CD4-positive, alpha-beta T cell (primary cell): ENCODE measurements around the gene LAMA2. TPM values are rescaled to one million over a fixed set of nuclear protein-coding genes. Genes with fewer than 3 reads are reported as not detected.

Source experiments
- ATAC-seq: fragments of 200-7000 bp; cut with Tn5 transposase; one replicate; pipeline ENCODE4 v1.10.0; 2022; ENCODE audit warnings: mild to moderate bottlenecking; ENCODE audit not compliant: poor library complexity
- CTCF ChIA-PET: fragments of 350-600 bp; sonication (Branson Sonifier 250); formaldehyde crosslinking; loops from one replicate; lab custom pipeline; 2021; ENCODE audit warnings: antibody characterized with exemption, inconsistent platforms; lab: Charles Lee
- POLR2A ChIA-PET: fragments of 350-600 bp; sonication (Branson Sonifier 250); formaldehyde crosslinking; loops from one replicate; lab custom pipeline; 2021; ENCODE audit warnings: antibody characterized with exemption, inconsistent platforms; lab: Charles Lee
- DNase-seq, 14 experiments: peaks; one replicate each; pipeline ENCODE4 v3.0.0-alpha.2; 2013 to 2020; ENCODE audit warnings: mixed read lengths in 2 of 14
- H3K27ac ChIP-seq, 2 donors: one replicate each; pipeline versions ENCODE4 v1.5.1 to v1.7.0; 2013; ENCODE audit warnings: low read length in 2 of 2, low read depth in 1 of 2, mild to moderate bottlenecking in 1 of 2
- H3K27me3 ChIP-seq, 2 experiments: 1 replicate in 1 of 2; 2 replicates in 1 of 2; pipeline versions ENCODE4 v1.6.1 to v1.7.0; 2013; ENCODE audit warnings: low read length in 2 of 2, control low read depth in 1 of 2, mild to moderate bottlenecking in 1 of 2, moderate library complexity in 1 of 2; ENCODE audit not compliant: insufficient read depth in 2 of 2, control insufficient read depth in 1 of 2
- H3K36me3 ChIP-seq: one replicate; pipeline ENCODE4 v1.6.1; 2013; ENCODE audit warnings: low read length, control low read depth; ENCODE audit not compliant: insufficient read depth
- H3K4me1 ChIP-seq: one replicate; pipeline ENCODE4 v1.6.1; 2013; ENCODE audit warnings: low read length, control low read depth; ENCODE audit not compliant: insufficient read depth
- H3K4me3 ChIP-seq: one replicate; pipeline ENCODE4 v1.5.1; 2013; ENCODE audit warnings: mild to moderate bottlenecking, low read length, moderate library complexity
- H3K9me3 ChIP-seq, 2 experiments: 1 replicate in 1 of 2; 2 replicates in 1 of 2; pipeline versions ENCODE4 v1.6.1 to v1.7.0; 2013; ENCODE audit warnings: low read length in 2 of 2, mild to moderate bottlenecking in 2 of 2, control low read depth in 1 of 2, moderate library complexity in 1 of 2; ENCODE audit not compliant: control insufficient read depth in 1 of 2, insufficient read depth in 1 of 2
- H3K27ac Mint-ChIP-seq: one replicate; pipeline ENCODE4 v1.8.0; 2020; ENCODE audit warnings: mixed read lengths
- H3K27me3 Mint-ChIP-seq: one replicate; pipeline ENCODE4 v1.8.0; 2021; ENCODE audit warnings: mixed read lengths
- H3K36me3 Mint-ChIP-seq: one replicate; pipeline ENCODE4 v1.8.0; 2021; ENCODE audit warnings: low read depth, mixed read lengths
- H3K4me1 Mint-ChIP-seq: one replicate; pipeline ENCODE4 v1.8.0; 2021; ENCODE audit warnings: low read depth, mixed read lengths
- H3K4me3 Mint-ChIP-seq: one replicate; pipeline ENCODE4 v1.8.0; 2020; ENCODE audit warnings: mild to moderate bottlenecking, mixed read lengths
- H3K9me3 Mint-ChIP-seq: one replicate; pipeline ENCODE4 v1.8.0; 2020; ENCODE audit warnings: mixed read lengths
- intact Hi-C, 2 experiments: fragments of 100-400 bp; cut with DNase I in 1 of 2; cut with micrococcal nuclease in 1 of 2; formaldehyde crosslinking; loops; one replicate each; pipeline versions ENCODE4 v1.15.1 to v1.9.0; 2023 to 2025; cut with DNase I, micrococcal nuclease
- total RNA-seq, 174 experiments: library from RNA in 2 of 174; stranded (reverse) in 2 of 174; gene quantifications; one replicate each; pipeline ENCODE4 v1.2.3 and lab custom pipeline; 2021 to 2026
- TF ChIP-seq, protein P1 (sequence below): fragments of 200-600 bp; IDR thresholded peaks from one replicate; pipeline ENCODE4 v1.8.0; 2022; ENCODE audit warnings: antibody characterized with exemption, mild to moderate bottlenecking

The LAMA2 gene
- total RNA-seq, 2 experiments from 2014 or later, result 0.05 to 0.06 TPM

DNA sequence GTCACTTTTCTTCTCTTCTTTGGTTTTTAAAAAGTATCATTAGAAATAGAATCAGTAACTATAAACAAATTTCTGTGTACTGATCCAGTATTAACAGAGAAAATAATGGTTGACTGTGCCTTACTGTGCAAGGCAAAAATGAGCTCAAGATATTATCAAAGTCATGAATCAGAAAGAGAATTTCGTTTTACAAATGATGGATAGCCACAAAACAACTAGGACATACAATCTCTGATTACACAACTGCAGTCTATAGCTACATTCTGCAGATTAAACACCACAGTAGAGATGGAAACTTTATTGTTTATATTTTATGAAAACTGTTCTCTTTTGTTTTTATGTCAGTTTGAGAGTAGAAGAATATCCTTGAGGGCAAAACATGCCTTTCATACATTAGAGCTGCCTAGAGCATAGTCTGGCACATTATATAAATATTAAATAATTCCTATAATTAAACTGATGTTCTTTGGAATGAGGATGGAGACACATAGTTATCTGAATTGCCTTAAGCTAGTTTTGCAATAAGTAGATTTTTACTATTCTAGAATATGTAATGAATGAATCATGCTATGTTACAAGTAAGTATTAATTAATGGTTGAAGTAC lies 333.1 kb downstream of the LAMA2 start:
- no peaks in the 10 kb centered on the region for H3K4me1 ChIP-seq
- TF ChIP-seq, protein P1, sequence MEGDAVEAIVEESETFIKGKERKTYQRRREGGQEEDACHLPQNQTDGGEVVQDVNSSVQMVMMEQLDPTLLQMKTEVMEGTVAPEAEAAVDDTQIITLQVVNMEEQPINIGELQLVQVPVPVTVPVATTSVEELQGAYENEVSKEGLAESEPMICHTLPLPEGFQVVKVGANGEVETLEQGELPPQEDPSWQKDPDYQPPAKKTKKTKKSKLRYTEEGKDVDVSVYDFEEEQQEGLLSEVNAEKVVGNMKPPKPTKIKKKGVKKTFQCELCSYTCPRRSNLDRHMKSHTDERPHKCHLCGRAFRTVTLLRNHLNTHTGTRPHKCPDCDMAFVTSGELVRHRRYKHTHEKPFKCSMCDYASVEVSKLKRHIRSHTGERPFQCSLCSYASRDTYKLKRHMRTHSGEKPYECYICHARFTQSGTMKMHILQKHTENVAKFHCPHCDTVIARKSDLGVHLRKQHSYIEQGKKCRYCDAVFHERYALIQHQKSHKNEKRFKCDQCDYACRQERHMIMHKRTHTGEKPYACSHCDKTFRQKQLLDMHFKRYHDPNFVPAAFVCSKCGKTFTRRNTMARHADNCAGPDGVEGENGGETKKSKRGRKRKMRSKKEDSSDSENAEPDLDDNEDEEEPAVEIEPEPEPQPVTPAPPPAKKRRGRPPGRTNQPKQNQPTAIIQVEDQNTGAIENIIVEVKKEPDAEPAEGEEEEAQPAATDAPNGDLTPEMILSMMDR, result no peak
- Mint-ChIP-seq H3K9me3 (no peaks in the 10 kb centered on the region), H3K4me1 (no peaks in the 10 kb centered on the region), H3K4me3 (no peak overlapping the region), H3K27ac (no peak overlapping the region), H3K36me3 (no peaks in the 10 kb centered on the region), H3K27me3 (no peaks in the 10 kb centered on the region)
- ATAC-seq (no peak), DNase-seq (no peak)
- no peak overlapping the region for H3K27ac ChIP-seq
- intact Hi-C loops, result no loop called here
- no peaks in the 10 kb centered on the region for H3K36me3 ChIP-seq
- H3K27me3 ChIP-seq, result no peaks in the 10 kb centered on the region
- no peaks in the 10 kb centered on the region for H3K9me3 ChIP-seq
- ChIA-PET CTCF (no interaction called here), POLR2A (no interaction called here)
- no peak overlapping the region for H3K4me3 ChIP-seq

DNA sequence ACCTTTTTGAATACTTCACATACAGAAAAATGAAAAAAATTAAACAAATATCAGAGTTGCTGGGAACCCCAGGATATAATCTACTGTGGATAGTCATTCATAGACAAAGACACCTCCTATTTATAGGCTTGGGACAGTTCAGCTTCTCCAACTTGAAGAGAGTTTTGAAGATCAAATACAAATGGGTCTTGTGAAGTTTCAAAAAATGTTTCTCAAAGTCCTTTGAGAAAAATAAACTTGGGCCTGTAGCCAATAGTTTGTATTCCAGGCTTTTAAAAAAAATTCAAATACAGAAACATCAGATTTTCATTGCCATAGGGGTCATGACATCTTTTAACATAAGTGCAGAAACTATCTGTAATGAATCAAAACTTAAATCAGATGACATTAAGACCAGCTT lies 334.8 kb downstream of the LAMA2 start:
- CTCF ChIA-PET, result no interaction called here

DNA sequence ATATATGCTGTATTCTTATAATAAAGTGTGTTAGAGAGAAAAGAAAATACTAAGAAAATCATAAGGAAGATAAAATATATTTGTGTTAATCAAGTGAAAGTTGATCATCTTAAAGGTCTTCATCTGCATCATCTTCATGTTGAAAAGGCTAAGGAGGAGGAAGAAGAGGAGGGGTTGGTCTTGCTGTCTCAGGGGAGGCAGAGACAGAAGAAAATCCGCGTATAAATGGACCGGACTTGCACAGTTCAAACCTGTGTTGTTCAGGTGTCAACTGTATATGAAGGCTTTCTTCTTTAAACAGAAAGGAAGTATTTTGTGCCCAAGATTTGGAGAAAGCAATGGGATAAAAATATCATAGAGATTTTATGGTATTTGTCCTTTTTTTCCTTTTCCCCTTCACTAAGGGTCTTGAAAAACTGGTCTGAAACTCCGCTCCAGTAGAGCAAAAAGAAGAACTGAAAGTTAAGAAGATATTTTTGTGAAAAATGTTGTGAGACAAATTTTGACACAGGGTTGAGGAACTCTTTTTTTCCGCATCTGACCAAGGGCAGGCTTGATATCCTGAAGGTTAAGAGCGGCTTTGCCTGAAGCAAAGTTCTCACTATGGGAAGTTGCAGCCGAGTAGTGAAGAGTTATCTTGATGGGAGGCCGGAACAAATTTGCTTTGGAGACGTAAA lies 350.7 kb downstream of the LAMA2 start:
- DNase-seq (no peak), ATAC-seq (no peak)
- intact Hi-C loops, result no loop called here
- TF ChIP-seq, protein P1, result no peak
- Histone ChIP-seq H3K27me3 (no peaks in the 10 kb centered on the region), H3K9me3 (no peaks in the 10 kb centered on the region), H3K4me1 (no peaks in the 10 kb centered on the region), H3K4me3 (no peak overlapping the region), H3K36me3 (no peaks in the 10 kb centered on the region), H3K27ac (no peak overlapping the region)
- Mint-ChIP-seq H3K36me3 (no peaks in the 10 kb centered on the region), H3K27me3 (peaks cover 14% of the 10 kb centered on the region), H3K9me3 (no peaks in the 10 kb centered on the region), H3K4me3 (no peak overlapping the region), H3K4me1 (no peaks in the 10 kb centered on the region), H3K27ac (no peak overlapping the region)
- CTCF ChIA-PET, result no interaction called here
- POLR2A ChIA-PET, result no interaction called here

More for the DNA sequence above, 334.8 kb downstream of the LAMA2 start:
- no peaks in the 10 kb centered on the region for H3K27me3 Mint-ChIP-seq
- H3K4me1 Mint-ChIP-seq, result no peaks in the 10 kb centered on the region
- Histone ChIP-seq H3K36me3 (no peaks in the 10 kb centered on the region), H3K4me3 (no peak overlapping the region), H3K27me3 (no peaks in the 10 kb centered on the region), H3K9me3 (no peaks in the 10 kb centered on the region), H3K4me1 (no peaks in the 10 kb centered on the region), H3K27ac (no peak overlapping the region)
- ATAC-seq (no peak), DNase-seq (no peak)
- H3K9me3 Mint-ChIP-seq, result no peaks in the 10 kb centered on the region
- H3K4me3 Mint-ChIP-seq, result no peak overlapping the region
- intact Hi-C loops, result no loop called here
- no peak overlapping the region for H3K27ac Mint-ChIP-seq
- TF ChIP-seq, protein P1, result no peak
- no peaks in the 10 kb centered on the region for H3K36me3 Mint-ChIP-seq
- POLR2A ChIA-PET, result no interaction called here
